ENCODE data around the gene GARIN5A.

The GARIN5A gene
- long read RNA-seq: 0 reads

GRCh38 chr19:50476224-50476906 lies at the start of gene GARIN5A, which contains the start of gene EMC10:
TSS of gene GARIN5A (minus strand) at chr19:50476848. CDS start at chr19:50476388, 460 bp downstream.
TSS of gene EMC10 (plus strand) at chr19:50476507. CDS start at chr19:50476545, 38 bp downstream.
- H3K4me3 ChIP-seq (replicated peaks; ENCODE audit: insufficient read depth, low read length): peak within 1 kb of the TSS; percentile 75
- no peaks in the 10 kb centered on the region for H3K27me3 ChIP-seq (ENCODE audit: insufficient read depth, poor library complexity, severe bottlenecking)
- peak; percentile 62 to 70 for DNase-seq (ENCODE audit: low read depth in 1 of 2, low spot score in 1 of 2)
- TF ChIP-seq SPI1 (IDR thresholded peaks at IDR 0.05; ENCODE audit: borderline replicate concordance, low read depth) (no peak), CTCF (IDR thresholded peaks at IDR 0.05; ENCODE audit: insufficient read depth, low read length) (no peak), POLR2AphosphoS5 (IDR thresholded peaks at IDR 0.05; ENCODE audit: low read depth) (peak; percentile 27; the same call in 1 of the 2 replicates)
- H3K27ac ChIP-seq (replicated peaks): peak within 1 kb of the TSS; percentile 67

GRCh38 chr19:50522881-50523280 lies 46.2 kb upstream of the GARIN5A start:
- no peak for DNase-seq (ENCODE audit: low read depth in 1 of 2, low spot score in 1 of 2)
- TF ChIP-seq REST (IDR thresholded peaks at IDR 0.05; ENCODE audit: insufficient replicate concordance, low read depth) (no peak), SPI1 (IDR thresholded peaks at IDR 0.05; ENCODE audit: borderline replicate concordance, low read depth) (no peak), CTCF (IDR thresholded peaks at IDR 0.05; ENCODE audit: insufficient read depth, low read length) (no peak), GABPA (IDR thresholded peaks at IDR 0.05; ENCODE audit: low read depth) (no peak), POLR2AphosphoS5 (IDR thresholded peaks at IDR 0.05; ENCODE audit: low read depth) (no peak)
- Histone ChIP-seq H3K4me3 (replicated peaks; ENCODE audit: insufficient read depth, low read length) (no peak overlapping the region), H3K27me3 (ENCODE audit: insufficient read depth, poor library complexity, severe bottlenecking) (peaks cover 2% of the 10 kb centered on the region), H3K27ac (replicated peaks) (no peak overlapping the region)

- Histone ChIP-seq H3K27me3 (ENCODE audit: insufficient read depth, poor library complexity, severe bottlenecking) (peaks cover 2% of the 10 kb centered on the region), H3K4me3 (replicated peaks; ENCODE audit: insufficient read depth, low read length) (no peak overlapping the region), H3K27ac (replicated peaks) (no peak overlapping the region)
- TF ChIP-seq SPI1 (IDR thresholded peaks at IDR 0.05; ENCODE audit: borderline replicate concordance, low read depth) (no peak), GABPA (IDR thresholded peaks at IDR 0.05; ENCODE audit: low read depth) (no peak), POLR2AphosphoS5 (IDR thresholded peaks at IDR 0.05; ENCODE audit: low read depth) (no peak), CTCF (IDR thresholded peaks at IDR 0.05; ENCODE audit: insufficient read depth, low read length) (no peak), REST (IDR thresholded peaks at IDR 0.05; ENCODE audit: insufficient replicate concordance, low read depth) (no peak)
- no peak for DNase-seq (ENCODE audit: low read depth in 1 of 2, low spot score in 1 of 2)
Measured at GRCh38 chr19:50520822-50521465, 44.3 kb upstream of the GARIN5A start.

All from HL-60 (cell line).